Glomerular visceral epithelial cell (primary cell): Measurements from ENCODE around the gene FYCO1.
"Not testable (repeated sequence)": the region's sequence is repeated elsewhere in the genome, so short reads cannot be mapped to it uniquely, and the experiment has no call there.

Experiments used
- DNase-seq: peaks from one replicate; pipeline ENCODE4 v3.0.0-alpha.2; 2016; ENCODE audit errors: extremely low spot score

Gene FYCO1

DNA sequence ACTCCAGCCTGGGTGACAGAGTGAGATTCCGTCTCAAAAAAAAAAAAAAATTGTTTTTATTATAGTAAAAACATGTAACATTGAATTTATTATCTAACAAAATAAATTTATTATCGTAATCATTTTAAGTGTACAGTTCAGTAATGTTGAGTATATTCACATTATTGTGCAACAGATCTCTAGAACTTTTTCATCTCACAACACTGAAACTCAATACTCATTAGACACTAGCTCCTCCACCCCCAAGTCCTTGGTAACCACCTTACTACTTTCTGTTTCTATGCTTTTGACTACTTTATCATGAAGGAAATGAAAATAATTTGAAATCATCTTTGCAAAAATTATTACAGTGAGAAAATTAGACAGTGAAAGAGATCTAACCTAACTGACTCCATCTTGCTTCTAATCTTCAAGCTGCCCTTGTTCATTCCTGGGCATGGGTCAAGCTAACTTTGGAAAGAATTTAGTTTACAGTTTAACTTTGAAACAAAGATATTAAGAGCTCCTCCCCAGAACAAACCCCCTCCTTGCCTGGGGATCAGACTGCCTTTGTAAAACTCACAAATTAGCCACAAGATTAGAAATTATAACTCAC lies 15.0 kb upstream of the FYCO1 start:
- DNase-seq = no peak

- no peak for DNase-seq
These were observed 12.4 kb upstream of the FYCO1 start for GRCh38 chr3:46008058-46008457.

DNA sequence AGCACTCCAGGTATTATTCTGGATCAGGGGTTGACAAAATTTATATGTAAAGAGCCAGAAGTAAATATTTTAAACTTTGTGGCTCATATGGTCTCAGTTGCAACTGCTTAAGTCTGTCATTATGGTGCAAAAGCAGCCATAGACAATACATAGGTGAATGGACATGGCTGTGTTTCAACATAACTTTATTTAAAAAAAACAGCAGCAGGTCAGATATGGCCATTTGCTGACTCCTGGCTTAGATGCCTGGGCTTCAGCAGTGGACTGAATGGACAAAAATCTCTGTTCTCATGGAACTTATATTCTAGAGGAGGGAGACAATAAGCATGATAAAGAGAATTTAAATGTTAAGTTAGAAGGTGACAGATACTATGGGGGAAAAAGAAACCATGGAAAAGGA lies 11.7 kb upstream of the FYCO1 start:
- no peak for DNase-seq

GRCh38 chr3:46006238-46007032 lies 10.8 kb upstream of the FYCO1 start:
- no peak for DNase-seq

- not testable (repeated sequence) for DNase-seq
These were observed 8.1 kb upstream of the FYCO1 start for GRCh38 chr3:46003706-46004105.

DNA sequence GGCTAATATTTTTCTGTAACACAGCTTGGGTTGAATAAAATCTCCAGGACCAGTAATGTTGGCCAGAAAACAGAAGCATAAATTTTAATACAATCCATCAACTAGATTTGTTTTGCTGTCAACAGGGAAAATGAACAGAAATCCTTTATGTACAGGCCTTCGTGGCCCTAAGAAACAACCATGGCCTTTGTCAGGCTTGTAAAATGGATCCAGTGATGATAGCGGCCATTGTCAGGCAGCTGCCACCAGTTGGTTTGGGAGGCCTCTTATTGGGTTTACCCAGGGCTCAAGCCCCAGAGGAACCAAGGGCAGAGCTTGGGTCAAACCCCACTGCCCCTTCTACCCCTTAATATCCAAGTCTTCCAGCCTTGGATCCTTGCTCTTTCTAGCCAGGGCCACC lies 5.6 kb upstream of the FYCO1 start:
- DNase-seq = no peak

GRCh38 chr3:45997942-45998341 lies 2.3 kb upstream of the FYCO1 start:
- no peak for DNase-seq

GRCh38 chr3:45997499-45997898 lies 1.9 kb upstream of the FYCO1 start:
- DNase-seq = not testable (repeated sequence)

DNA sequence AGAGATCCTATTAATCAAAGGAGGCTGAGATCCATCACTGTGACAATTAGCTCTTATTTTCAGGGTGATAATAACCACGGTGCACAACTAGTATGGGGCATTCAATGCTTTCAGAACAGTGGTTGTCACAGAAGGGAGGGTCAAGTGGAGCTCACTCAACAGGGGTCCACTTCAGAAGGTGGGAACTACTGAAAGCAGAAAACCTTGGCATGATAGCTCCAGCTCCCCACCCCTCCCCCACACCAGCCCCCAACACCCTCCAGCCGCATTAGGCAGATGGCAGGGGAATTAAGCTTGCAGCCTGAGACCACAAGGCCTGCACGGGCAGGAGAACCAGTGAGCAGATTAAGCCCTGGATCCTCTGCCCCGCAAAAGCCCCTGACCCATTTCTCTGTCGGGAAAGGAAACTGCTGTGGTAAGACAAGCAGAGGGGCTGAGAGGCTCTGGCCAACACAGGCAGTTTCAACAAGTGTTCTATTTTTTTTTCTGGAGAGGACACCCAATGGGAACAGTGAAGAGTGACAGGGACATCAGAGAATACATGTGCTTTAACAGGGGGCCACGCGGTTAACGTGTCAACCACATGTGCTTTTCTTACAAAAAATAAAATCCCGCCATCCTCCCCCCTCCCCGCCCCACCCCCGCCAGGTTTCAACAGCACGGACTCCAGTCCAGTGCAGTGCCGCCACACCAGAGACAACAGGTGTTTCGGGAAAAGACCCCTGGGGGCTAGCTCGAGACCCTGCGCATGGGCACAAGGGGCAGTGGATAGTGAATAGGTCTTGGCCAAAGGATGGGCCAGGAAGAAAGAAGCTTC lies 997 bp downstream of the FYCO1 start:
- DNase-seq = no peak

DNA sequence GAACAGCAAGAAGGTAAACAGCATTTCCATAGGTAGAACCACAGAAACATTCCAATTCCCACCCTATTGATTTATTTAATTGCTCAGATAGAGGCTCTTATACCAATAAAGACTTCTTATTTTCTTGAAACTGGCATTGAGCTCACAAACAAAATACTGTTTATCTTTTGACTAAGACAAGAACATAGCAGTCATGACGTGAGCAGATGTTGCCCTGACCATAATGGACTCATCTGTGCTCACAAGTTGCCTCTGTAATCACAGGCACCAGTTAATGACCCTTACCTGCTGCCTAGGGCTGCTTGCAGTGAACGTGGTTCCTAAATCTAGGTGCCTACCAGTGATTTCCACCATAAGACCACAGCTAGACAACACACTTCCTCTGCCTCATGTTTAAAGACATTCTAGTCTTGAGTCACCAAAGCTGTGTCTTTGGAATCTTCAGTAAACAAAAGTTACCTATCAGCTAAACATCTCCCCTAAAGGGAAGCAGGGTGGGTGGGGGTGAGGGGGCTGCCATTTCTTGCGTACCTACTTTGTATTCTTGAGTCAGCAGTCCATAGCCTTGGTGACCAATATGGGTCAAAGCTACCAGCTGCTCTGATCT lies 2.1 kb downstream of the FYCO1 start:
- DNase-seq = no peak

GRCh38 chr3:45992821-45993221 lies 2.8 kb downstream of the FYCO1 start:
- DNase-seq = peak; percentile 23

DNA sequence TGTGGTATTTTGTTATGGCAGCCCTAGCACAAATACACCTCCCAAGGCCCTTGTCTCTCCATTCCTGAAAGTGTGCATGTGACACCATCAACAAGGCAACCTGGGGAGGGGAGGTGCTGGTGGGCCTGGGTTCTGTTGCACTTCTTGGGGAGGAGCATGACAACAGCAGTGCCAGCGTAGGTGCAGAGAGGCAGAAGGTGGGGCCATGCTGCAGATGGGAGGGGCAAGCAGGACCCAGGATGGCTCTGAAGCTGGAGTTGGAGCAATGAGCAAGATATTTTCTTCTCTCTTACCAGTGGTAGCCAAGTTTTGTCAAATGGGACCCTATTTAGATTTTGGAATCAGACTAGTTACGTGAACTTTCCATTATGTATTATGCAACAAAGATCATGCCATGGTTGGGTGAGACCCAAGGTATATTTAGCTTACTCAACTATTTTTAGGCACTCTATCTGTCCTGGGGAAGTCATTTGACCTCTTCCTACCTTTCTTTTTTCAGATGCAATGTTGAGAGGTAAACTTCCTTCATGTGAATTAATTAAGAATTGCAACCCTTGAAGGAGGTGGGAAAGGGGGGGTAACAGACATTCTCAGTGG lies 3.4 kb downstream of the FYCO1 start:
- no peak for DNase-seq

GRCh38 chr3:45991341-45991740 lies 4.3 kb downstream of the FYCO1 start:
- DNase-seq = no peak

- DNase-seq = no peak
These were observed 5.4 kb downstream of the FYCO1 start for GRCh38 chr3:45990181-45990580.

DNA sequence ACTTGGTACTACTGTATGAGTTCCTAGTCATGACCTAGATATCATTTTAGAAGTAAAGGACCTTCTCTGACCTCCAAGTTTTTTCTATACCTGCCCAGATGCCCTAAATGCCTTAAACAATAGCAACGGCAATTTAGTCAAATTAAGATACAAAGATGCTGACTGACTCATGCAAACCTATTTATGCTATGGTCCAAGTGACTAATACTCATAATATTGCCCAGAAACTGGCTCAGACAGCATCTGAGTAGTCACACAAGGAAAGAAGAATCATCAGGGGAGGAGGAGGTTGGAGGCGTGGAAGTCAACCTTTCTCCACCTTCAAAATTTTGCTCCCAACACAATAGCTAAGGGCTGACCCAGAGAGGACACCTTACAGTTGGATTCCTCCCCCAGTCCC lies 6.8 kb downstream of the FYCO1 start:
- DNase-seq = peak; percentile 5

DNA sequence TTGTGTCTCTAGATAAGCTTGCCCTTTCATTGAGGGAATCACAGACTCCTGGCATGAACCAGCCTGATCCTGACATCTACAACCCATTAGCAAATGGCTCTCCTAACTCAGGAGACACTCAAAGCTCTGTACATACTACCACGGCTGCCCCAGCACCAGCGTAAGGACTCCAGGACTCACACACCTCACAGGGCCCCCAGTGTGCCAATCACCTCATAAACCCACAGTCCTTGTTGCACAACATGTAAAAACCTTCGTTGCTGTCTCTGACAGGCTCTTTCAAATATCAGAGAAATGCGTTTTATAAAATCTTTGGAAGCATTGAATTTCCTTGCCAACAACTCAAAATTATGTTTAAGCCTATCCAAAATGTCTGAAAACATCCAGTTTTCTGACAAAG lies 7.3 kb downstream of the FYCO1 start:
- no peak for DNase-seq

GRCh38 chr3:45987368-45988291 lies 8.0 kb downstream of the FYCO1 start:
- DNase-seq = no peak

- DNase-seq = peak; percentile 69
These were observed 9.2 kb downstream of the FYCO1 start for GRCh38 chr3:45986303-45986982.

DNA sequence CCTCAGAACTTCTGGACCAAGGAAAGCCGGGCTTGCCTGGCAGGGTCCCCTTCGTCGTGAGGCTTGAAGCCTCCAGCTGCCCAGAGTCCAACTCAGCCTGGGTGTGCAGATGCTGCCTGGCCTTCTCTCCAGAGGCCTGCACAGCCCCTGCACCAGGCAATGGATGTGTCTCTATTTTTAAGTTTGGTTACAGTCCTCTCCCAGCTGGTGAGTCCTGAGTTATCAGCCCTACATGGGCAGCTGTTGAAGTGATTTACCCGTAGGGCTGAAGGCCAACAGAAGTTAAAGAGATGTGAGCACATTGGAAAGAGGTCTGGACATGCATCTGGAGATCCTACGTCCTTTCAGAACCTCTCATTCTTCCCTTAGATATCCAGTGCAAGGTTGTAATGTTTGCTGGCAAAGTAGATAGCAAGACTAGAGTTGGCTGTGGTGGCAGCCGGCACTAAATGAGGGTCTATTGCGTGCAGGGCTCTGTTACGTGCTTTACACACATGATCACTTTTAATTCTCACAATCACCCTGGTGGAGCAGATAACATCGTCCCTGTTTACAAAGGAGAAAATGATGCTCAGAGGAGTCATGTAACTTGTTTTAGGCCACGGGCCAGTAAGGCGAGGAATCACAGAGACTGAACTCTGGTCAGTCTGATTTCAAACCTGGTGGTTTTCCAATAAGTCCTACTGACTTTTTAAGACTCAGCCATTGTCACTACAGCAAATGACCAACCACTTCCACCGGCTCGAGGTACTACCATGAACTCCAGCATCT lies 9.9 kb downstream of the FYCO1 start:
- DNase-seq = no peak
